TTC549 (cell line): Measurements from ENCODE around the gene ITGAD.

ENCODE experiments used
- FAIRE-seq: peaks from 2 replicates; lab custom pipeline; 2012; peaks lifted over from hg19 to GRCh38; lab: Jason Lieb, UNC

The ITGAD gene

GRCh38 chr16:31393056-31393455, at the start of gene ITGAD:
Gene ITGAD (plus strand): TSS chr16:31393335. CDS start chr16:31393361, 26 bp downstream.
- FAIRE-seq, result no peak

DNA sequence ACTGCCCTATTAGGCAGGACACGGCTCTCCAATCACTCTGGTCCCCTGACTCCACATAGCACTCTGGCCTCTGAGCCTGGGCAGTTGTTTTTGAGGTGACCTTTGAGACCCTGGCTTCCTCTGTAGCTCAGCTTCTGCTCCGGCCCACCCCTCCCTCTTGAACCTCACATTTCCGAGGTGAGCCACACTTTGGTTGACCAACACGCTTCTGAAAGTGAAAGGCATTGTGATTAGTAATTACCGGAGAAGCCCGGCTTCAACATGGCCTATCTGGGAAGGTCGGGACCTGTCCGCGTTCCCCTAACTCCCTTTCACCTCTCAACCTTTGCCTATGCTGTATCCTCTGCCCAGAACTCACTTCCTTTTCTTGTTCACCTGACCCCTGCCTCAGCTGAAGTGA, 48.4 kb upstream of the ITGAD start:
- no peak for FAIRE-seq

DNA sequence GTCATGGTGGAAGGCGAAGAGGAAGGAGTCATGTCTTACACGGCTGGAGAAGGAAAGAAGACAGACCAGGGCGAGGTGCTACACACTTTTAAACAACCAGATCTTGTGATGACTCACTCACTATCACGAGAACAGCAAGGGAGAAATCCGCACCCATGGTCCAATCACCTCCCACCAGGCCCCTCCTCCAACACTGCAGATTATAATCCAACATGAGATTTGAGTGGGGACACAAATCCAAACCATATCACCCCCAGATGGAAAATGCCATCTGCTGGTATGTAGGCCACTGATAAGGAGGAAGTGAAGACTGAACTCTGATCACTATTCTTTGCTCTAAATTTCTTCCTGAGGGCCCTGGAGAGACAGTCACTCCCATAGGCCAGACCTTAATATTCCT, 45.7 kb upstream of the ITGAD start:
- no peak for FAIRE-seq

DNA sequence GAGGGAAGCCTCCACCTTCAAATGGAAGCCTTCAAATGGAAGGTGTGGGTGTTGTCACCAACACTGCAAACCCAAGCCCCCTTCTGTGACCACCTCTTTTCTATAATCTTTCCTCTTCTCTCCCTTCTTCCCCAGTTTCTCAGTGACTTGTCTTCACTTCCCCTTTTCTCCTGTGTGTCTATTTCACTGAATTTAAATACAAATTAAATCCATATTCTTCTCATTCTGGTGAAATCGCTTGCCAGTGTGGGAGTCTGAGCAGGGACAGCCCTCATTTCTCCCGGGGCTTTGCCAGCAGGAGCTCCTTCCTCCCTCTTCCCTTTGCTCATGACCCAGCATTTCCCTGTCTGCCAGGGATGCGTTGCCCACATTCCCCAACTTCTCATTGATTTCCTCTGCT, 44.6 kb upstream of the ITGAD start:
- no peak for FAIRE-seq

DNA sequence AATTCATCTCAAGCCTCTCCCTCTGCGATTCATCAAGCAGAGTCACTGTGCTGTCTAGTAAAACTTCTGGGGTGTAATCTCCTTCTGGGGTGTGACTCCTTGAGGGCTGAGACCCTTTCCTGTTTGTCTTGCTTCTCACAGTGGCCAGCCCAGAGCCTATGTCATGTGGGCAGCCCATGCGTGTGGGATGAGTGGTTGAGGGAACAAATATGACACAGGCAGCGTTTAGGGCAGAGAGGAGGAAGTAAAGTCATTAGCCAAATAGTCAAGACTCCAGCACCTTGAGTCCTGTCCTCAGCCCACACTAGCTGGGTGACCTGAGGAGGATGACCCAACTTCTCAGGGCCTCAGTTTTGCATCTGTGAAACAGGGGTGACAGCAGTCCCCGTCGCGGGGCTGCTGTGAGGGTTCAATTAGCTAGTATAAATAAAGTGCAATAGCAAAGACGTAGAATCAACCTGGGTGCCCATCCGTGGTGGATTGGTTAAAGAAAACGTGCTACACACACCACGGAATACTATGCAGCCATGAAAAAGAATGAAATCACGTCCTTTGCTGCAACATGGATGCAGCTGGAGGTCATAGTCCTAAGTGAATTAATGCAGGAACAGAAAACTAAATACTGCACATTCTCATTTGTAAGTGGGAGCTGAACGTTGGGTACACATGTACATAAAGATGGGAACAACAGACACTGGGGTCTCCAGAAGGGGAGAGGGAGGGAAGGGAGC, 42.7 kb upstream of the ITGAD start:
- no peak for FAIRE-seq

GRCh38 chr16:31351246-31351941, 41.7 kb upstream of the ITGAD start:
- no peak for FAIRE-seq

DNA sequence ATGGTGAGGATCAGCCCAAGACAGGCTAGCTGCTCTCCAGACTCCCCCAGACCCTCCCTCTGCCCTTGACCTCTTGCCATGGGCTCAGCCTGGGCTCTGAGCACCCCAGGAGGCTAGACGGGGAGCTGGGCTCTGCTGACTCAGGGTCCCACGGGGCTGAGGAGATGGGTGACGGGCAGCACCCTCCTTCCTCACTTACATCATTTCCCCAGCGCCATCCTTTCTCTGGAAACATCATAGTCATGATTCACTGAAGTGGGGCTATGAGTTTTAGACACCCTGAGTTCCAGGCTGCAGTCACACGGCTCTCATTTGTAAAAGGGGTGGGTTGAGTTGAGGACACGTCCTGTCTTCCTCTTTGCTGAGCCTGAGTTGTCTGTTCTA, 41.2 kb upstream of the ITGAD start:
- no peak for FAIRE-seq

- no peak for FAIRE-seq
These were observed 40.6 kb upstream of the ITGAD start for GRCh38 chr16:31352376-31353115.

DNA sequence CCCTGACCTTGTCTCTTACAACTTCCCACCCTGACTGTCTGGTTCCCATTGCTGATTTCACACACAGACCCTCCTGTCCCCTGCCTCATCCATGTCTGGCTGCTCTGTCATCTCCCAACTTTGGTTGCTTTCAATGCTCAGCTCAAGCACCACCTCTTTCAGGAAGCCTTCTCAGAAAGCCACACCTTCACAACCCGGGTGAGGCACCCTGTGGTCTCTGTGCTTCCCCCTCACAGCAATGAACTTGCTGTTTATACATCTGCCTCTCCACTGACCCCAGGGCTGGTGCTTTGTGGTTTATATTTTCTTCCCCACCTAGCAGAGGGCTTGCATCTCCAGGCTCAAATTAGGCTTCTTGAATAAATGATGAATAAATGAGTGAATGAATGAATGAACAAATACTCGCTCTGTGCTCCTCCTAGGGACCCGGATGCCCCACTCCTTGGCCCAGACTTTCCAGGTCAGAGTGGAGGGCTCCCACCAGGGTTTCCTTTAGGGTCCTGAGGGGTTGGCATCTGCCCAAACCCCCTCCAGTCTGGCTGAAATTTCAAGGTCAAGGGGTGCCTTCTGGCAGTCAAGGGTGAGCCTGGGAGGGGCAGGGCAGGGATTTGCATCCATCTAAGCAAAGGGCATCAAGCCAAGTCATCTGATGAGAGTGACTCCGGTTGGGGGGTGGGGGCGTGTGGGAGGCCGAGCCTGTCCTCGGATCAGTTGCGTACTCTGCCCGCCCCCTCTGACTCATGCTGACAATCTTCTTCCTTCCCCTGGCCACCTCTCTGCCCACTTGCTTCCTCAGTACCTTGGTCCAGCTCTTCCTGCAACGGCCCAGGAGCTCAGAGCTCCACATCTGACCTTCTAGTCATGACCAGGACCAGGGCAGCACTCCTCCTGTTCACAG, 38.5 kb upstream of the ITGAD start, which contains the start of gene ITGAX:
ITGAX (plus strand) TSS at position 783 of the 898 bp plus-strand sequence; CDS start at position 862, 79 bp downstream.
- FAIRE-seq, result no peak

- no peak for FAIRE-seq
These were observed 37.6 kb upstream of the ITGAD start for GRCh38 chr16:31355431-31356100.

DNA sequence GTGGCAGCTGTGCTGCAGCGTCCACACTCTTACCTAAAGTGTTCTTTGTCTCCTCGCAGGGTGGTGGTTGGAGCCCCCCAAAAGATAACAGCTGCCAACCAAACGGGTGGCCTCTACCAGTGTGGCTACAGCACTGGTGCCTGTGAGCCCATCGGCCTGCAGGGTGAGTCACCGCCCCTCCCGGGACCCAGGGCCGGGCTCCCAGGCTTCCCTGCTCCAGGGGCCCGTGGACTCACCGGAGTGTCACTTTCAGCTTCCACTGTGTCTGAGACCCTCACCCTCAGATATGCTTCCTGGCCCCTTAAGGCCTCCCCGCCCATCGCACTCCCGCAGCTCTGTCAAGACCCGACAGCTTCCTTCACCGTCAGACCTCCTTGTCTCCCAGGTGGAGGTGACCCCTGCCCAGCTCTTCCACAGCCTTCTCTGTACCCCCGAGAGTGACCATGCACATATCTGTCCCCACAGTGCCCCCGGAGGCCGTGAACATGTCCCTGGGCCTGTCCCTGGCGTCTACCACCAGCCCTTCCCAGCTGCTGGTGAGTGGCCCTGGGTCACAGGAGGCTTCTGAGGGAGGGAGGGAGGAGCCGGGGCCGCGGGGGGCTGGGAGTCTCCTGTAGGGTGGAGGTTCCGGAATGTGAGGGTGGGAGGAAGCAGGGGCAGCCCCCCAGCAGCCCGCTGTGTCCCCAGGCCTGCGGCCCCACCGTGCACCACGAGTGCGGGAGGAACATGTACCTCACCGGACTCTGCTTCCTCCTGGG, 36.4 kb upstream of the ITGAD start:
- no peak for FAIRE-seq

GRCh38 chr16:31357324-31358109, 35.6 kb upstream of the ITGAD start:
- FAIRE-seq, result no peak

- no peak for FAIRE-seq
These were observed 32.9 kb upstream of the ITGAD start for GRCh38 chr16:31360251-31360650.

- no peak for FAIRE-seq
These were observed 31.7 kb upstream of the ITGAD start for GRCh38 chr16:31361201-31362110.

- no peak for FAIRE-seq
These were observed 30.4 kb upstream of the ITGAD start for GRCh38 chr16:31362476-31363405.

GRCh38 chr16:31363721-31364120, 29.4 kb upstream of the ITGAD start:
- FAIRE-seq, result no peak

DNA sequence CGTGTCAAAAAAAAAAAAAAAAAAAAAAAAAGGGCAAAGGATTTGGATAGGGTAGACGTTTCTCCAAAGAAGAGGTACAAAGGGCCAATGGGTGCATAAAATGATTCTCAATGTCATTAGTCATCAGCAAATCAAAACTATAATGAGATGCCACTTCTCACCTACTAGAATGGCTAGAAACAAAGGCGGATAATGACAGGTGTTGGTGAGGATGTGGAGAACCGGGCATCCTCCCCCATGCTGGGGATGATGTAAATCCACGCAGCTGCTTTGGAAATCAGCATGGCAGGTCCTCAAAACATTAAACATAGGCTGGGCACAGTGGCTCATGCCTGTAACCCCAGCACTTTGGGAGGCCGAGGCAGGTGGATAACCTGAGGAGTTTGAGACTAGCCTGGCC, 28.7 kb upstream of the ITGAD start:
- no peak for FAIRE-seq
